Measurements from ENCODE around the gene ELOVL3.
A peak's percentile ranks its signal among the peaks of the same experiment; 100 is the strongest.

The ELOVL3 gene

GRCh38 chr10:102196893-102197292, 29.2 kb upstream of the ELOVL3 start:
- Histone ChIP-seq H3K4ac (ENCODE audit: low read depth, low read length) (no peak overlapping the region), H3K9me3 (ENCODE audit: insufficient read depth, low read depth, low read length) (peaks cover 23% of the 10 kb centered on the region), H3K36me3 (ENCODE audit: control insufficient read depth in 1 of 2, insufficient read depth in 2 of 2, low read length in 2 of 2) (no peaks in the 10 kb centered on the region), H3K4me1 (ENCODE audit: control insufficient read depth in 1 of 2, insufficient read depth in 2 of 2, low read length in 2 of 2) (no peaks in the 10 kb centered on the region), H4K91ac (ENCODE audit: low read depth, low read length) (no peak overlapping the region), H2BK120ac (ENCODE audit: insufficient read depth, low read length, poor library complexity) (no peak overlapping the region), H3K14ac (ENCODE audit: low read length) (no peak overlapping the region), H4K8ac (ENCODE audit: low read depth, low read length) (no peak overlapping the region), H3K27ac (ENCODE audit: low read depth, low read length) (no peak overlapping the region), H2AK5ac (ENCODE audit: low read length) (no peak overlapping the region), H3K23ac (ENCODE audit: low read length) (no peak overlapping the region), H3K18ac (ENCODE audit: low read length) (no peak overlapping the region), H3K79me2 (ENCODE audit: control insufficient read depth, insufficient read depth, low read length, poor library complexity) (no peaks in the 10 kb centered on the region), H3K27me3 (ENCODE audit: insufficient read depth, low read length) (no peaks in the 10 kb centered on the region), H3K4me3 (ENCODE audit: low read depth, low read length) (no peak overlapping the region), H4K12ac (ENCODE audit: low read depth, low read length) (no peak overlapping the region), H3K4me2 (ENCODE audit: low read length) (no peak overlapping the region), H3K9ac (ENCODE audit: low read length) (no peak overlapping the region), H3K79me1 (ENCODE audit: low read length) (no peaks in the 10 kb centered on the region), H2BK12ac (ENCODE audit: low read length) (no peak overlapping the region), H2AFZ (ENCODE audit: insufficient read depth, low read length, poor library complexity) (no peak overlapping the region), H2BK5ac (ENCODE audit: low read depth, low read length, poor library complexity) (no peak overlapping the region)
- WGBS (ENCODE audit: extremely low coverage, insufficient coverage, insufficient read length), result no CpG with 5 or more reads among the region's 2 CpGs
- DNase-seq, result no peak

GRCh38 chr10:102198027-102198426, 28.1 kb upstream of the ELOVL3 start:
- H4K91ac ChIP-seq (ENCODE audit: low read depth, low read length), result no peak overlapping the region
- H2AK5ac ChIP-seq (ENCODE audit: low read length), result no peak overlapping the region
- DNase-seq, result peak in 1 of 2 donors; percentile 20
- H3K36me3 ChIP-seq (ENCODE audit: control insufficient read depth in 1 of 2, insufficient read depth in 2 of 2, low read length in 2 of 2), result no peaks in the 10 kb centered on the region
- H2BK5ac ChIP-seq (ENCODE audit: low read depth, low read length, poor library complexity), result no peak overlapping the region
- no peaks in the 10 kb centered on the region for H3K79me2 ChIP-seq (ENCODE audit: control insufficient read depth, insufficient read depth, low read length, poor library complexity)
- no peak overlapping the region for H3K23ac ChIP-seq (ENCODE audit: low read length)
- no peak overlapping the region for H4K8ac ChIP-seq (ENCODE audit: low read depth, low read length)
- no peak overlapping the region for H3K14ac ChIP-seq (ENCODE audit: low read length)
- no CpG with 5 or more reads among the region's 2 CpGs for WGBS (ENCODE audit: extremely low coverage, insufficient coverage, insufficient read length)
- H3K9ac ChIP-seq (ENCODE audit: low read length), result no peak overlapping the region
- no peak overlapping the region for H3K4ac ChIP-seq (ENCODE audit: low read depth, low read length)
- no peak overlapping the region for H3K27ac ChIP-seq (ENCODE audit: low read depth, low read length)
- H3K9me3 ChIP-seq (ENCODE audit: insufficient read depth, low read depth, low read length), result peaks cover 14% of the 10 kb centered on the region
- H4K12ac ChIP-seq (ENCODE audit: low read depth, low read length), result no peak overlapping the region
- H3K4me2 ChIP-seq (ENCODE audit: low read length), result no peak overlapping the region
- no peaks in the 10 kb centered on the region for H3K79me1 ChIP-seq (ENCODE audit: low read length)
- H2AFZ ChIP-seq (ENCODE audit: insufficient read depth, low read length, poor library complexity), result no peak overlapping the region
- H3K4me1 ChIP-seq (ENCODE audit: control insufficient read depth in 1 of 2, insufficient read depth in 2 of 2, low read length in 2 of 2), result no peaks in the 10 kb centered on the region
- no peak overlapping the region for H3K18ac ChIP-seq (ENCODE audit: low read length)
- no peak overlapping the region for H2BK12ac ChIP-seq (ENCODE audit: low read length)
- H3K4me3 ChIP-seq (ENCODE audit: low read depth, low read length), result no peak overlapping the region
- no peaks in the 10 kb centered on the region for H3K27me3 ChIP-seq (ENCODE audit: insufficient read depth, low read length)
- H2BK120ac ChIP-seq (ENCODE audit: insufficient read depth, low read length, poor library complexity), result no peak overlapping the region

GRCh38 chr10:102200751-102201640, 25.1 kb upstream of the ELOVL3 start:
- Histone ChIP-seq H3K9ac (ENCODE audit: low read length) (no peak overlapping the region), H3K4me2 (ENCODE audit: low read length) (no peak overlapping the region), H2BK5ac (ENCODE audit: low read depth, low read length, poor library complexity) (no peak overlapping the region), H4K8ac (ENCODE audit: low read depth, low read length) (no peak overlapping the region), H2AFZ (ENCODE audit: insufficient read depth, low read length, poor library complexity) (no peak overlapping the region), H3K14ac (ENCODE audit: low read length) (no peak overlapping the region), H3K18ac (ENCODE audit: low read length) (no peak overlapping the region), H3K27me3 (ENCODE audit: insufficient read depth, low read length) (no peaks in the 10 kb centered on the region), H2BK120ac (ENCODE audit: insufficient read depth, low read length, poor library complexity) (no peak overlapping the region), H2AK5ac (ENCODE audit: low read length) (no peak overlapping the region), H3K79me1 (ENCODE audit: low read length) (no peaks in the 10 kb centered on the region), H4K12ac (ENCODE audit: low read depth, low read length) (no peak overlapping the region), H3K4ac (ENCODE audit: low read depth, low read length) (no peak overlapping the region), H3K9me3 (ENCODE audit: insufficient read depth, low read depth, low read length) (peaks cover 16% of the 10 kb centered on the region), H3K36me3 (ENCODE audit: control insufficient read depth in 1 of 2, insufficient read depth in 2 of 2, low read length in 2 of 2) (no peaks in the 10 kb centered on the region), H3K27ac (ENCODE audit: low read depth, low read length) (no peak overlapping the region), H3K4me1 (ENCODE audit: control insufficient read depth in 1 of 2, insufficient read depth in 2 of 2, low read length in 2 of 2) (no peaks in the 10 kb centered on the region), H3K23ac (ENCODE audit: low read length) (no peak overlapping the region), H3K79me2 (ENCODE audit: control insufficient read depth, insufficient read depth, low read length, poor library complexity) (no peaks in the 10 kb centered on the region), H4K91ac (ENCODE audit: low read depth, low read length) (no peak overlapping the region), H3K4me3 (ENCODE audit: low read depth, low read length) (no peak overlapping the region), H2BK12ac (ENCODE audit: low read length) (no peak overlapping the region)
- no peak for DNase-seq
- WGBS (ENCODE audit: extremely low coverage, insufficient coverage, insufficient read length), result no CpG with 5 or more reads among the region's 34 CpGs

- Histone ChIP-seq H3K23ac (ENCODE audit: low read length) (no peak overlapping the region), H3K4me2 (ENCODE audit: low read length) (no peak overlapping the region), H3K9me3 (ENCODE audit: insufficient read depth, low read depth, low read length) (peaks cover 16% of the 10 kb centered on the region), H3K14ac (ENCODE audit: low read length) (no peak overlapping the region), H2AFZ (ENCODE audit: insufficient read depth, low read length, poor library complexity) (no peak overlapping the region), H3K79me2 (ENCODE audit: control insufficient read depth, insufficient read depth, low read length, poor library complexity) (no peaks in the 10 kb centered on the region), H2BK12ac (ENCODE audit: low read length) (no peak overlapping the region), H3K79me1 (ENCODE audit: low read length) (no peaks in the 10 kb centered on the region), H3K4me1 (ENCODE audit: control insufficient read depth in 1 of 2, insufficient read depth in 2 of 2, low read length in 2 of 2) (no peaks in the 10 kb centered on the region), H3K27me3 (ENCODE audit: insufficient read depth, low read length) (no peaks in the 10 kb centered on the region), H3K9ac (ENCODE audit: low read length) (no peak overlapping the region), H2BK5ac (ENCODE audit: low read depth, low read length, poor library complexity) (no peak overlapping the region), H3K18ac (ENCODE audit: low read length) (no peak overlapping the region), H4K91ac (ENCODE audit: low read depth, low read length) (no peak overlapping the region), H3K4me3 (ENCODE audit: low read depth, low read length) (no peak overlapping the region), H3K27ac (ENCODE audit: low read depth, low read length) (no peak overlapping the region), H3K36me3 (ENCODE audit: control insufficient read depth in 1 of 2, insufficient read depth in 2 of 2, low read length in 2 of 2) (no peaks in the 10 kb centered on the region), H4K12ac (ENCODE audit: low read depth, low read length) (no peak overlapping the region), H3K4ac (ENCODE audit: low read depth, low read length) (no peak overlapping the region), H4K8ac (ENCODE audit: low read depth, low read length) (no peak overlapping the region), H2BK120ac (ENCODE audit: insufficient read depth, low read length, poor library complexity) (no peak overlapping the region), H2AK5ac (ENCODE audit: low read length) (no peak overlapping the region)
- no peak for DNase-seq
- no CpG with 5 or more reads among the region's 1 CpG for WGBS (ENCODE audit: extremely low coverage, insufficient coverage, insufficient read length)
Observed at GRCh38 chr10:102202386-102202785, 23.7 kb upstream of the ELOVL3 start.
